HepG2 (cell line): ENCODE results near the gene C21orf58. TPM values are rescaled to one million over a fixed set of nuclear protein-coding genes. Genes with fewer than 3 reads are reported as not detected.

Experiments used
- ATAC-seq: fragments of 200-7000 bp; cut with Tn5 transposase; 3 replicates; pipeline ENCODE4 v1.9.1; 2020; ENCODE audit warnings: mild to moderate bottlenecking, moderate library complexity
- BruUV-seq: library from RNA; stranded (reverse); fragments of 400-500 nt; replicated peaks from 2 replicates; lab custom pipeline; 2021; lab: Mats Ljungman, UMichigan
- CTCF ChIA-PET: fragments of 300-600 bp; formaldehyde crosslinking; extraction: SDS; loops from one replicate; lab custom pipeline; 2021; ENCODE audit warnings: low total read pairs, inconsistent platforms, low intra/inter-chr PET ratio; lab: Yijun Ruan, JAX
- POLR2A ChIA-PET: fragments of 350-600 bp; sonication (Branson Sonifier 250); formaldehyde crosslinking; loops from one replicate; lab custom pipeline; 2020; ENCODE audit warnings: antibody characterized with exemption, inconsistent platforms; lab: Yijun Ruan, JAX
- DNase-seq: peaks from one replicate; pipeline ENCODE4 v3.0.0-alpha.2; 2015; ENCODE audit warnings: low spot score
- FAIRE-seq: peaks from 3 replicates; lab custom pipeline; 2011; peaks lifted over from hg19 to GRCh38; lab: Jason Lieb, UNC
- H2AFZ ChIP-seq: one replicate; pipeline ENCODE4 v1.6.1; 2011; ENCODE audit warnings: low read length, inconsistent platforms
- H3K27ac ChIP-seq: fragments of 300-600 bp; 3 replicates; pipeline ENCODE4 v1.8.0; 2011; ENCODE audit warnings: mixed run types, mild to moderate bottlenecking, mixed read lengths, low read length, inconsistent platforms; ENCODE audit not compliant: insufficient read depth; ENCODE audit errors: extremely low read length
- H3K27me3 ChIP-seq, 2 experiments: fragments of 200-600 bp in 1 of 2; 2 replicates in 1 of 2; 3 replicates in 1 of 2; pipeline versions ENCODE4 v1.6.0 to v1.8.0; 2011; ENCODE audit warnings: low read length in 2 of 2, mild to moderate bottlenecking in 2 of 2, moderate library complexity in 2 of 2, inconsistent platforms in 1 of 2; ENCODE audit not compliant: insufficient read depth in 2 of 2, control insufficient read depth in 1 of 2
- H3K36me3 ChIP-seq, 2 experiments: fragments of 200-600 bp in 1 of 2; replicated peaks in 1 of 2; 2 replicates in 1 of 2; 3 replicates in 1 of 2; pipeline versions ENCODE4 v1.5.1 to v1.8.0; 2011; ENCODE audit warnings: low read length in 2 of 2, inconsistent platforms in 1 of 2; ENCODE audit not compliant: insufficient read depth in 2 of 2, control insufficient read depth in 1 of 2
- H3K4me1 ChIP-seq: 2 replicates; pipeline ENCODE4 v1.5.1; 2012; ENCODE audit warnings: low read length, inconsistent platforms; ENCODE audit not compliant: insufficient read depth
- H3K4me2 ChIP-seq: 2 replicates; pipeline ENCODE4 v1.6.0; 2011; ENCODE audit warnings: low read depth, low read length, inconsistent platforms
- H3K4me3 ChIP-seq, 3 experiments: fragments of 200-600 bp in 1 of 3; sonication (generic), shearing (Covaris generic) in 1 of 3; replicated peaks in 1 of 3; 2 replicates each; pipeline ENCODE4 v1.5.1; 2011 to 2016; ENCODE audit warnings: low read length in 3 of 3, inconsistent platforms in 2 of 3, low read depth in 2 of 3, mild to moderate bottlenecking in 2 of 3, control low read depth in 1 of 3, mixed read lengths in 1 of 3; ENCODE audit not compliant: insufficient read depth in 1 of 3
- H3K79me2 ChIP-seq: one replicate; pipeline ENCODE4 v1.6.1; 2011; ENCODE audit warnings: low read length, inconsistent platforms; ENCODE audit not compliant: insufficient read depth
- H3K9ac ChIP-seq: 2 replicates; pipeline ENCODE4 v1.6.0; 2011; ENCODE audit warnings: mild to moderate bottlenecking, low read depth, low read length, inconsistent platforms; ENCODE audit not compliant: insufficient read depth
- H3K9me3 ChIP-seq: 2 replicates; pipeline ENCODE4 v1.5.1; 2012; ENCODE audit warnings: mild to moderate bottlenecking, low read length
- H4K20me1 ChIP-seq: 2 replicates; pipeline ENCODE4 v1.6.0; 2011; ENCODE audit warnings: inconsistent platforms, mild to moderate bottlenecking, low read length, moderate library complexity; ENCODE audit not compliant: insufficient read depth
- AKAP8 ChIP-seq: sonication (generic); formaldehyde crosslinking; IDR thresholded peaks from 2 replicates; pipeline ENCODE4 v1.5.1; 2020; ENCODE audit warnings: mild to moderate bottlenecking, missing genetic modification reagents
- ATAD3A ChIP-seq: sonication (generic); formaldehyde crosslinking; IDR thresholded peaks from 2 replicates; pipeline ENCODE4 v1.4.0; 2020; ENCODE audit warnings: missing genetic modification reagents
- ATF5 ChIP-seq: sonication (generic); formaldehyde crosslinking; IDR thresholded peaks from 2 replicates; pipeline ENCODE4 v1.4.0; 2020; ENCODE audit warnings: mild to moderate bottlenecking, low read depth, missing genetic modification reagents
- HNRNPL ChIP-seq: fragments of 200-400 bp; formaldehyde crosslinking; IDR thresholded peaks from 2 replicates; pipeline ENCODE4 v1.6.1; 2017; ENCODE audit warnings: mild to moderate bottlenecking, low read depth, low read length
- MBD4 ChIP-seq: IDR thresholded peaks from 2 replicates; pipeline ENCODE4 v1.6.1; 2012; ENCODE audit warnings: low read length, inconsistent platforms, borderline replicate concordance
- MNT ChIP-seq: fragments of 450-650 bp; IDR thresholded peaks from 2 replicates; pipeline ENCODE4 v1.6.1; 2016
- SOX6 ChIP-seq, 2 experiments: fragments of 450-650 bp in 1 of 2; sonication (generic) in 1 of 2; formaldehyde crosslinking in 1 of 2; IDR thresholded peaks; 2 replicates each; pipeline versions ENCODE4 v1.4.0 to v1.6.1; 2017 to 2020; ENCODE audit warnings: antibody characterized with exemption in 1 of 2, mild to moderate bottlenecking in 1 of 2, missing genetic modification reagents in 1 of 2
- SP4 ChIP-seq: sonication (generic); formaldehyde crosslinking; IDR thresholded peaks from 2 replicates; pipeline ENCODE4 v1.8.1; 2023; ENCODE audit warnings: mild to moderate bottlenecking, missing genetic modification reagents
- TFDP1 ChIP-seq: IDR thresholded peaks from 2 replicates; pipeline ENCODE4 v1.6.1; 2016; ENCODE audit warnings: missing compliant biosample characterization, missing genetic modification reagents, borderline replicate concordance
- ZBTB14 ChIP-seq: sonication (generic); formaldehyde crosslinking; IDR thresholded peaks from 2 replicates; pipeline ENCODE4 v1.4.0; 2020; ENCODE audit warnings: missing genetic modification reagents
- WGBS: methylation state at CpG from one replicate; pipeline ENCODE4 v1.1.6; 2017; ENCODE audit warnings: low lambda C conversion rate; 5-methylcytosine and 5-hydroxymethylcytosine counted together
- in situ Hi-C: cut with HindIII; loops from 2 replicates; pipeline ENCODE4 v1.10.0; 2017; ENCODE audit warnings: low pct_unique_long_range_greater_than_20kb; ENCODE audit not compliant: extremely low pct_ligation_motif_present
- intact Hi-C: fragments of 100-400 bp; cut with micrococcal nuclease; formaldehyde crosslinking; loops from one replicate; pipeline ENCODE4 v1.10.0; 2022; ENCODE audit not compliant: unreplicated experiment
- polyA plus RNA-seq, 8 experiments: library from polyadenylated mRNA; depleted of rRNA in 3 of 8; stranded (reverse) in 7 of 8; unstranded in 1 of 8; fragments of >200 nt; fragmentation: Illumina TruSeq in 4 of 8; extraction: Trizol in 4 of 8; gene quantifications; 2 replicates each; pipeline versions ENCODE4 v1.2.1 to v1.2.3, GENCODE V29; 2011 to 2016; ENCODE audit warnings: low read depth in 4 of 8, missing spikeins in 1 of 8, mixed read lengths in 1 of 8; ENCODE audit not compliant: insufficient read depth in 1 of 8
- total RNA-seq, 5 experiments: library from RNA; depleted of rRNA; stranded (reverse); fragments of >200 nt; fragmentation: Illumina TruSeq; extraction: Trizol; gene quantifications; 2 replicates each; pipeline ENCODE4 v1.2.3, GENCODE V29; 2016; ENCODE audit warnings: low read depth in 1 of 5

The C21orf58 gene
- total and polyA plus RNA-seq, 2 of the 13 experiments (the other 11 are each of a cell fraction or from before 2014, with no cell fraction given), result 3.5 to 6.8 TPM

GRCh38 chr21:46273341-46273740 lies 50.3 kb downstream of the C21orf58 start:
- no TSS peak for BruUV-seq
- DNase-seq (no peak), ATAC-seq (no peak), FAIRE-seq (no peak)
- no peaks in the 10 kb centered on the region for H3K79me2 ChIP-seq
- H3K9me3 ChIP-seq, result no peaks in the 10 kb centered on the region
- in situ Hi-C loops (no loop called here), intact Hi-C loops (no loop called here)
- H3K36me3 ChIP-seq, result peaks cover 34 to 87% of the 10 kb centered on the region in 2 experiments
- 91% methylated on average over 14 of the region's 14 CpGs for WGBS
- no peak overlapping the region for H3K4me3 ChIP-seq
- TF ChIP-seq MNT (no peak), HNRNPL (no peak), TFDP1 (CRISPR knock-in tag) (no peak), ATAD3A (CRISPR knock-in tag) (no peak), MBD4 (no peak), ZBTB14 (CRISPR knock-in tag) (no peak), SP4 (CRISPR knock-in tag) (no peak), ATF5 (CRISPR knock-in tag) (no peak), AKAP8 (CRISPR knock-in tag) (no peak), SOX6 (IDR thresholded peaks at IDR 0.05) (no peak), SOX6 (CRISPR knock-in tag; IDR thresholded peaks at IDR 0.05) (no peak)
- no peaks in the 10 kb centered on the region for H3K27me3 ChIP-seq
- CTCF ChIA-PET, result no interaction called here
- H4K20me1 ChIP-seq, result no peaks in the 10 kb centered on the region
- H2AFZ ChIP-seq, result no peak overlapping the region
- H3K27ac ChIP-seq, result no peak overlapping the region
- H3K4me1 ChIP-seq, result no peaks in the 10 kb centered on the region
- H3K9ac ChIP-seq, result no peak overlapping the region
- no peak overlapping the region for H3K4me2 ChIP-seq
- POLR2A ChIA-PET, result no interaction called here
